ENCODE results near the gene TRPV4.

Gene TRPV4

DNA sequence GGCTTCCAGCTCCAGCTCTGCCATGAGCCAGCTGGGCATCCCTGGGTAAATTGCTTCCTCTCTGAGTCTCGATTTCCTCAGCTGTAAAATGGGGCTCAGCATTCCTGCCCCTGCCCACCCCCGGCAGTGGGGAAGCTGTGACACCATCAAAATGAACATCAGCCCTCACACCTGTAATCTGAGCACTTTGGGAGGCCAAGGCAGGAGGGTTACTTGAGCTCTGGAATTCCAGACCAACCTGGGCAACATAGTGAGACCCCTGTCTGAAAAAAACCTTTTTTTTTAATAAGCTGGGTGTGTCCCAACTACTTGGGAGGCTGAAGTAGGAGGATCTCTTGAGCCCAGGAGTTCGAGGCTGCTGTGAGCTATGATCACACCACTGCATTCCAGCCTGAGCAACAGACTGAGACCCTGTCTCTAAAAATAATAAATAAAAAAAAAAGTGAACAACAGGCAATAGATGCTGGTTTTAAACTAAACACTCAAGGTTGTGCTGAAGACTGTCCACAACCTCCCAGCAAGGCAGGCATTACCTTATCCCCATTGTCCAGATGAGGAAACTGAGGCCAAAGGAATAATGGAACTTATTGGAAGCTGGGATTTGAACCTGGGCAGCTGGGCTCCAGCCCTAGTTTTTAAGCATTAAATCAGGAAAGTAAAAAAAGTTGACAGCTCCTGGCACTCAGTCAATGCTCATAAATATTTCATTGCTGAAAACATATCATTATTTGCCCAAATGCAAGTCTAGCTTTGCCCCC lies 4.3 kb downstream of the TRPV4 start:
- TF ChIP-seq, protein P1, sequence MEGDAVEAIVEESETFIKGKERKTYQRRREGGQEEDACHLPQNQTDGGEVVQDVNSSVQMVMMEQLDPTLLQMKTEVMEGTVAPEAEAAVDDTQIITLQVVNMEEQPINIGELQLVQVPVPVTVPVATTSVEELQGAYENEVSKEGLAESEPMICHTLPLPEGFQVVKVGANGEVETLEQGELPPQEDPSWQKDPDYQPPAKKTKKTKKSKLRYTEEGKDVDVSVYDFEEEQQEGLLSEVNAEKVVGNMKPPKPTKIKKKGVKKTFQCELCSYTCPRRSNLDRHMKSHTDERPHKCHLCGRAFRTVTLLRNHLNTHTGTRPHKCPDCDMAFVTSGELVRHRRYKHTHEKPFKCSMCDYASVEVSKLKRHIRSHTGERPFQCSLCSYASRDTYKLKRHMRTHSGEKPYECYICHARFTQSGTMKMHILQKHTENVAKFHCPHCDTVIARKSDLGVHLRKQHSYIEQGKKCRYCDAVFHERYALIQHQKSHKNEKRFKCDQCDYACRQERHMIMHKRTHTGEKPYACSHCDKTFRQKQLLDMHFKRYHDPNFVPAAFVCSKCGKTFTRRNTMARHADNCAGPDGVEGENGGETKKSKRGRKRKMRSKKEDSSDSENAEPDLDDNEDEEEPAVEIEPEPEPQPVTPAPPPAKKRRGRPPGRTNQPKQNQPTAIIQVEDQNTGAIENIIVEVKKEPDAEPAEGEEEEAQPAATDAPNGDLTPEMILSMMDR (conservative IDR thresholded peaks at IDR 0.05; ENCODE audit: low read depth, low read length): no peak
- H3K4me3 ChIP-seq (ENCODE audit: low read length): no peak overlapping the region
- no peak for DNase-seq (ENCODE audit: low read depth)

DNA sequence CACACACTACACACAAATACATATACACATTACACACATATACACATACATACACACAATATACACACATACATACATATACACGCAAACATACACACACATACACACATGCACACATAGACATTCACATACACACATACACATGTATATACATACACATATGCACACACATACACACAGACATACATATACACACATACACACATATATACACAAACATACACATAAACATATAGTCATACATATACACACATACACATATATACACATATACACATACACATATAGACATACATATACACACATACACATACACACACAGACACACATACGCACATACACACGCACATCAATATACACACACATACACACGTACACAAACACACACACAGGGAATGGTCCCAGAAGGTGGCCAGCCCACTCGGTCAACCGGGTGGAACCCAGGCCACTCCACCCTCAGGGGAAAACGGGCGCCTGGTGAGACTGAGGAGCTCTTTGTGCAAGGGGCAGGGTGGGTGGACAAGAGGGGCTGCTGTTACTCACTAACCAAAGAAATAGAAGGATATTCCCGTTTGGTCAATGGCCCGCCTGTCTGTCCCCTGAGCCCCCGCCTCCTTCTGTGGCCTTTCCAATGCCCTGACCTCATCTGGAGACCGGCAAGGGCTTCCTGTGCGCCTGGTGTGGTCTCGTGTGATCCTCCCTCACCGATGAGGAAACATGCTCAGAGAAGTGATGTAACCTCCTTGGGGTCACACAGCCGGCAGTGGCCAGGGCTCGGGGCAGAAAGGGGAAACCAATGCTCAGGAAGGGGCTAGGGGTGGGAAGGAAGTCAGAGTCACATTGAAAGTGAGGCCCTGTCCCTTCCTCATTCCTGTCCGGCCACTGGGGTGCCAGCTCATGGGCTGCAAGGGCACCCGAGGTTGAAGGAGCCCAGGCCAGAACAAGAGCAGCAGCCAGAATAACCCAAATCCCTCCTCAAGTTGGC lies 5.3 kb downstream of the TRPV4 start:
- H3K4me3 ChIP-seq (ENCODE audit: low read length): no peak overlapping the region
- DNase-seq (ENCODE audit: low read depth): no peak
- TF ChIP-seq, protein P1 (conservative IDR thresholded peaks at IDR 0.05; ENCODE audit: low read depth, low read length): no peak

DNA sequence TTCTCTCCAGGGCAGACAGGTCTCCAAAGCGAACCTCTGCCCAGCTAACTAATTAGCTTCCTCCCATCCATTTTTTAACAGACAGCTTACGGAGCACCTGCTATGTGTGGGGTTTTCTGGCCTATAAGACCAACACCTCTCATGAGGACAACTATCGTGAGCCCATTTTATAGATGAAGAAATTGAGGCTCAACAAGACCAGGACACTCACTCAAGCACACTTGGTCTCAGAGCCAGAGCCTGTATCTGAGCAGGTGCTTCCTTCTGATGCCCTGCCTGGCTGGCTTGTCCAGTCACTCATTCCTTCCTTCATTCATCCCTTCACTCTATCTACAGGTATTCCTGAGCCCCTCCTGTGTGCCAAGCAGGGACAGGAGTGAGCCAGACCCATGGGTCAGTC lies 6.1 kb downstream of the TRPV4 start:
- no peak overlapping the region for H3K4me3 ChIP-seq (ENCODE audit: low read length)
- TF ChIP-seq, protein P1 (conservative IDR thresholded peaks at IDR 0.05; ENCODE audit: low read depth, low read length): no peak
- DNase-seq (ENCODE audit: low read depth): no peak

DNA sequence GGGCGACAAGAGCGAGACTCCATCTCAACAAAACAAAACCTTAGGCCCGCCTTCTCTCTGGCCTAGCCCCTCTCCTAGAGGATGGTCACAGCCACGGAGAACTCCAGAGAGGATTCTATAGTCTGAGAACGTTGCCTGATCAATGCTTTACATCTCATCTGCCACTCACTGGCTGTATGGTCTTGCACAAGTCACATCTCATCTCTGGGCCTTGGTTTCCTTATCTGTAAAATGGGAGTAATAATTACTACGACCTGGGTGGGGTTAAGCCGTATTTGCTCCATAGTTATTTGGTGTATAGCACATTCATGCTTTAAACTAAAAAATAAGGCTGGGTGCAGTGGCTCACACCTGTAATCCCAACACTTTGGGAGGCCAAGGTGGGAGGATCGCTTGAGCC lies 8.5 kb downstream of the TRPV4 start:
- DNase-seq (ENCODE audit: low read depth): no peak
- TF ChIP-seq, protein P1 (conservative IDR thresholded peaks at IDR 0.05; ENCODE audit: low read depth, low read length): no peak

DNA sequence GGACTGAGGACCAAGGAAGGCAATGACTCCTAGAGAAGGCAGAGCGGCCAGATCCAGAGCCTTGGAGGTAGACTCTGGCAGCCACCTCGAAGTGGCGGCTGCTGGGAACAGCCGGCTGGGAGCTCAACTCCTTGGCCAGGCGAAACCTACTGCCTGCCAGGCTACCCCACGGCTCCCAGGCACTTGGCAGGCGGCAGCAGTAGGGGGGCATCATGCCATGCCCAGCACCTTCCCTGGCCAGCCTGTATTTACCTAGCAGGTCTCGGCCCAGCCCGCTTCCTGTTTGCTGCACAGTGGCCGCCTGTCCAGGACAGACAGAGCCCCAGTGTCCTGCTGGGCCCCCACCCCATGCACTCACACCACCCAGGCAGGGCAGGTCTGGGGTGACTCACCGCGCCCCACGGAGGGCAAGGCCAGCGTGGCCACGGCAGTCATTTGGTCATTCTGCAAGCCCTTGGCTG lies 10.2 kb downstream of the TRPV4 start:
- DNase-seq (ENCODE audit: low read depth): no peak
- H3K4me3 ChIP-seq (ENCODE audit: low read length): no peak overlapping the region
- TF ChIP-seq, protein P1 (conservative IDR thresholded peaks at IDR 0.05; ENCODE audit: low read depth, low read length): no peak

More for the DNA sequence above, 8.5 kb downstream of the TRPV4 start:
- no peak overlapping the region for H3K4me3 ChIP-seq (ENCODE audit: low read length)

DNA sequence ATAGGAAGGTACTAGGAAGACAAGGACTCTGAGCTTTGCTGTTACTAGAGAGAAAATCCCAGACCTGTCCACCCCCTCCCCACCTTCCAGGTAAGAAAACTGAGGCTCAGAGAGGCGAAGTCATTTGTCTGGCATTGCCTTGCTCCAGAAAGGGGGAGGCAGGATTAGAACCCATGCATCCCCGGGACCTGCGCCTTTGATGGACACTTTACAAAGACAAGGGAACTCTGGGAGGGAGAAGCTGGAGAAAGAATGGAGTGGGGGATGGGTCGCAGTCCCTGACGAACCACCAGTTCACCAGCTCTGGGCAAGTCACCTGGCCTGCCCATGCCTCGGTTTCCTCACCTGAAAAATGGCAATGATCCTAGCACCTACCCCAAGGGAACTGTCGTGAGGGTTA lies 10.8 kb downstream of the TRPV4 start:
- H3K4me3 ChIP-seq (ENCODE audit: low read length): no peak overlapping the region
- TF ChIP-seq, protein P1 (conservative IDR thresholded peaks at IDR 0.05; ENCODE audit: low read depth, low read length): no peak
- DNase-seq (ENCODE audit: low read depth): no peak

Measured in retinal pigment epithelial cell (primary cell).